ENCODE measurements around the gene DEDD2. TPM values are rescaled to one million over a fixed set of nuclear protein-coding genes. Genes with fewer than 3 reads are reported as not detected.

DEDD2 gene
- total and polyA plus RNA-seq, 10 donors: 24.7 to 73.9 (median 47.2) TPM

DNA sequence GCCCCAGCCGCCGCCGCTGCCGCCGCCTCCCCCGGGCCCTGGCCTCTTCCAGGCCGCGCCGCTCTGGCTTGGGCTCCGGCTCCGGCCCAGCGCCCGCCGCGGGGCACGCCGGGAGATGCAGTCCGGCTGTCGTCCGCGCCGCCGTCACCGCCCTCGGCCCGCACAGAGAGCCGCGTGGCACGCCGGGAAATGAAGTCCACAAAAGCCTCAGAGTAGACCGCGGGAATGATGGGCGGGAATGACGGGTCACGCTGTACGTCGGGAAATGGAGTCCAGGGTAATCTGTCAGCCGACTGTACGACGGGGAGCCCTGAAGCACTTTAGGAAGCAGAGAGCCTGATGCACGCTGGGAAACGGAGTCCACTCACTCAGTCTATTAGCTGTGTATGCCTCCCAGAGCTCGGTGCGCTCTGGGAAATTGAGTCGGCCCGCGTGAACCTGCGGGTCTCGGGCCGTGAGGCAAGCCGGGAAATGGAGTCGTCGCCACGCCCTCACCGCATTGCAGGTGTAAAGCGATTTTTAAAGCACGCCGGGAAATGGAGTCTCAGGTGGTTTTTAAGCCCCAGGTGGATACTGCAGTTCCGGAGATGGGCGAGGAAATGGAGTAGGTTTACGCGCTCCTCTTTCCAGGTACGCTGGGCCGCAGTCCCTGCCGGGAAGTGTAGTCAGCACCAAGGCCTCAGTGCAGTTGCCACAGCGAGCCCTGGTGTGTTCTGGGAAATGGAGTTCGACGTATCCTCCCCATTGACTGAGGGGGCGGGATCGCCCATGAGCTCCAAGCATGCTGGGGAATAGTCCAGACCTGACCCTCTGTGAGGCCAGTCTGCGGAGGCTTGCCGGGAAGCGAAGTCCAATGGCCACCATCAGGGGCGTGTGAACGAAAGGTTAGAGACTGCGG, 25.3 kb upstream of the DEDD2 start, which contains the start of gene GSK3A:
Gene GSK3A, minus strand, starts transcription at position 91 of the 898 bp plus-strand sequence. CDS start 137 bp downstream, outside the sequence.
- peak; percentile 99 for DNase-seq
- intact Hi-C loops (cut with DNase I; ENCODE audit: low total_unique reads): no loop called here
- H3K9me3 ChIP-seq: no peaks in the 10 kb centered on the region
- peak within 1 kb of the TSS; percentile 59 to 93 (median 71) for H3K4me3 ChIP-seq
- peaks cover 21 to 84% (median 59%) of the 10 kb centered on the region in 6 donors for H3K4me1 ChIP-seq
- 0 to 1% (median 0%) methylated on average over 17 to 76 of the region's 76 CpGs for WGBS, 5 donors
- H3K27me3 ChIP-seq (replicated peaks in 1 of 7): no peaks in the 10 kb centered on the region
- TF ChIP-seq POLR2A (IDR thresholded peaks at IDR 0.05): peak in 2 of 3 donors; percentile 64 to 87
- TF ChIP-seq, protein P1, sequence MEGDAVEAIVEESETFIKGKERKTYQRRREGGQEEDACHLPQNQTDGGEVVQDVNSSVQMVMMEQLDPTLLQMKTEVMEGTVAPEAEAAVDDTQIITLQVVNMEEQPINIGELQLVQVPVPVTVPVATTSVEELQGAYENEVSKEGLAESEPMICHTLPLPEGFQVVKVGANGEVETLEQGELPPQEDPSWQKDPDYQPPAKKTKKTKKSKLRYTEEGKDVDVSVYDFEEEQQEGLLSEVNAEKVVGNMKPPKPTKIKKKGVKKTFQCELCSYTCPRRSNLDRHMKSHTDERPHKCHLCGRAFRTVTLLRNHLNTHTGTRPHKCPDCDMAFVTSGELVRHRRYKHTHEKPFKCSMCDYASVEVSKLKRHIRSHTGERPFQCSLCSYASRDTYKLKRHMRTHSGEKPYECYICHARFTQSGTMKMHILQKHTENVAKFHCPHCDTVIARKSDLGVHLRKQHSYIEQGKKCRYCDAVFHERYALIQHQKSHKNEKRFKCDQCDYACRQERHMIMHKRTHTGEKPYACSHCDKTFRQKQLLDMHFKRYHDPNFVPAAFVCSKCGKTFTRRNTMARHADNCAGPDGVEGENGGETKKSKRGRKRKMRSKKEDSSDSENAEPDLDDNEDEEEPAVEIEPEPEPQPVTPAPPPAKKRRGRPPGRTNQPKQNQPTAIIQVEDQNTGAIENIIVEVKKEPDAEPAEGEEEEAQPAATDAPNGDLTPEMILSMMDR (IDR thresholded peaks at IDR 0.05 in 8 of 11, conservative IDR thresholded peaks at IDR 0.05 in 3 of 11): peak in 3 of 11 experiments; percentile 5 to 14 (median 14)
- TF ChIP-seq POLR2AphosphoS5 (IDR thresholded peaks at IDR 0.05): peak; percentile 89 to 97 (median 96)
- peak within 1 kb of the TSS; percentile 84 to 97 (median 94) for H3K27ac ChIP-seq
- H3K36me3 ChIP-seq: peaks cover 0 to 29% (median 7%) of the 10 kb centered on the region in 6 donors

DNA sequence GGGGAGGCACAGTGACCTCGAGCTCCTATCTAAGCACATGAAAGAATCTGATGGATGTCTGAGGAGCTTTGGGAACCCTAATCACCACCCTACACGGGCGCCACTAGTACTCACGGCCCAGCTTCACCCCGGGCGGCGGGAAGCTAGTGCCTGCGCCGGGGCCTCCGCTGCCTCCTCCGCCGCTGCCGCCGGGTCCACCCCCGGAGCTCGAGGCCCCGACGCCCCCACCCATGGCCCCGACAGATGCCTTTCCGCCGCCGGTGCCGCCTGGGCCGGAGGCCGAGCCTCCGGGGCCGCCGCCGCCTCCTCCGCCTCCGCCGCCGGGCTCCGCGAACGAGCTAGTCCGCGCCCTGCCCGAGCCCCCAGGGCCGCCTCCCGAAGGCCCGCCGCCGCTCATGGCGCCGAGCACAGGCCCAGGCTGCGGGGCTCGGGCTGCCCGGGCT, 24.6 kb upstream of the DEDD2 start:
- H3K27me3 ChIP-seq (replicated peaks in 1 of 7): no peaks in the 10 kb centered on the region
- 0 to 2% (median 1%) methylated on average over 14 to 49 of the region's 49 CpGs for WGBS, 5 donors
- H3K9me3 ChIP-seq: no peaks in the 10 kb centered on the region
- no peak for DNase-seq
- no peak for TF ChIP-seq POLR2AphosphoS5 (IDR thresholded peaks at IDR 0.05)
- peak in 1 of 3 donors; percentile 35 for TF ChIP-seq POLR2A (IDR thresholded peaks at IDR 0.05)
- H3K36me3 ChIP-seq: peaks cover 0 to 36% (median 9%) of the 10 kb centered on the region in 6 donors
- H3K4me3 ChIP-seq: peak overlapping the region; percentile 59 to 93 (median 71)
- peak overlapping the region; percentile 84 to 97 (median 94) for H3K27ac ChIP-seq
- intact Hi-C loops (cut with DNase I; ENCODE audit: low total_unique reads): no loop called here
- H3K4me1 ChIP-seq: peaks cover 21 to 79% (median 59%) of the 10 kb centered on the region in 6 donors

DNA sequence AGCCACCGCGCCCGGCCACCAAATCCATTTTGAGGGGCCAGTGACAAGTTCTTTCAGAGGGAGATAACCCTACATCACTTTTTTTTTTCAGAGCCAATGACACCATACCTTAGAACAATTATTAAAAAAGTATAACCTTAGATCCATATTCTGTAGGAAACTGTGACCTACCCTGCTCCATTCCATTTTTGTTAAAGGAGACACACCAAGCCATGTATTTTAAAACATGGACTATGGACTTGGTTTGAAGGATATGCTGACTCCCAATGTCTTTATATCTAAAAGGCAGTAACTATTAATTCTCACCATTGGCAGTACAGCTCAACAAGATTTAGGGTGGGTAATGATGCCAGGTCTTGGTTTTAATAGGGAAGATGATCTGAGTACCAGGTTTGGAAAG, 23.8 kb upstream of the DEDD2 start:
- peaks cover 0 to 44% (median 17%) of the 10 kb centered on the region in 6 donors for H3K36me3 ChIP-seq
- peak overlapping the region in 6 of 8 donors; percentile 59 to 93 (median 74) for H3K4me3 ChIP-seq
- TF ChIP-seq POLR2AphosphoS5 (IDR thresholded peaks at IDR 0.05) (no peak), POLR2A (IDR thresholded peaks at IDR 0.05) (no peak)
- TF ChIP-seq, protein P1 (IDR thresholded peaks at IDR 0.05 in 8 of 11, conservative IDR thresholded peaks at IDR 0.05 in 3 of 11): no peak
- H3K9me3 ChIP-seq: no peaks in the 10 kb centered on the region
- H3K27me3 ChIP-seq (replicated peaks in 1 of 7): no peaks in the 10 kb centered on the region
- DNase-seq: no peak
- intact Hi-C loops (cut with DNase I; ENCODE audit: low total_unique reads): no loop called here
- peak overlapping the region in 4 of 8 donors; percentile 92 to 97 (median 94) for H3K27ac ChIP-seq
- peaks cover 21 to 71% (median 54%) of the 10 kb centered on the region in 6 donors for H3K4me1 ChIP-seq
- WGBS, 5 donors: 92 to 100% (median 95%) methylated on average over 3 of the region's 3 CpGs

DNA sequence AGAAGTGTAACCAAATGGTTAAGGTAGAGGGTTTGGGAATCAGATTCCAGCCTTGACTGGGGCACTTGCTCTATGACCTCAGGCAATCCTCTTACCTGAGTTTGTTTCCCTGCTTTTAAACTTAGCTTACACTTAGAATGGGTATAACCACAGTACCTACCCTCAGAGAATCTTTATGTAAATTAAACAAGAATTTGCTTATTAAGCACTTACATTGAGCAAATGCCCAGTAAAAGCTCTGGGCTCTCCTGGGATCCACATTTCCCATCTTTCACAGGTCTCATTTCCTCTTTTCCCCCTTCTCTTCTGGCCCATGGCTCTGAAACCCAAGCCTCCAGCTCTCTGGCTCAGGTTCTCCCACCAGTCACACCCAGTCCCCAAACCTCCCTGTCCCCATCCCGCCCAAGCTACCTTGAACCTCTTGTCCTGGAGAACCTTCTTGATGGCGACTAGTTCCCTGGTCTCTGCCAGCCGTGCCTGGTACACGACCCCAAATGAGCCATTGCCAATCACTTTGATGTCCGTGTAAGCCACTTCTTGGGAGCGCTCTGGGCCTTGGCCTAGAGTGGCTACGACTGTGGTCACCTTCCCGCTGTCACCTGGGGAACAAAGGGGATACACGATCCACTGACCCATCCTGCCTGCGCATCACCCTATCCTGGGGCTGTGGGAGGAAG, 22.2 kb upstream of the DEDD2 start:
- Histone ChIP-seq H3K27me3 (replicated peaks in 1 of 7) (no peaks in the 10 kb centered on the region), H3K36me3 (peaks cover 0 to 60% (median 33%) of the 10 kb centered on the region in 6 donors), H3K9me3 (no peaks in the 10 kb centered on the region), H3K4me1 (peaks cover 18 to 55% (median 43%) of the 10 kb centered on the region in 6 donors), H3K4me3 (no peak overlapping the region), H3K27ac (peak overlapping the region in 1 of 8 donors; percentile 7)
- intact Hi-C loops (cut with DNase I; ENCODE audit: low total_unique reads): no loop called here
- DNase-seq: no peak
- no peak for TF ChIP-seq POLR2AphosphoS5 (IDR thresholded peaks at IDR 0.05)
- no peak for TF ChIP-seq POLR2A (IDR thresholded peaks at IDR 0.05)
- TF ChIP-seq, protein P1 (IDR thresholded peaks at IDR 0.05 in 8 of 11, conservative IDR thresholded peaks at IDR 0.05 in 3 of 11): no peak
- 82 to 90% (median 89%) methylated on average over 10 of the region's 10 CpGs for WGBS, 5 donors

All from spleen (tissue), 11 donors.